HG03060 (cell line): ENCODE measurements around the gene TACR3.
"Not testable (repeated sequence)": the region's sequence is repeated elsewhere in the genome, so short reads cannot be mapped to it uniquely, and the experiment has no call there.

Source experiments
- ATAC-seq: cut with Tn5 transposase; IDR thresholded peaks from one replicate; pipeline ENCODE4 v1.9.1; 2021; ENCODE audit warnings: low read depth, moderate number of reproducible peaks; ENCODE audit not compliant: unreplicated experiment

Gene TACR3, protein sequence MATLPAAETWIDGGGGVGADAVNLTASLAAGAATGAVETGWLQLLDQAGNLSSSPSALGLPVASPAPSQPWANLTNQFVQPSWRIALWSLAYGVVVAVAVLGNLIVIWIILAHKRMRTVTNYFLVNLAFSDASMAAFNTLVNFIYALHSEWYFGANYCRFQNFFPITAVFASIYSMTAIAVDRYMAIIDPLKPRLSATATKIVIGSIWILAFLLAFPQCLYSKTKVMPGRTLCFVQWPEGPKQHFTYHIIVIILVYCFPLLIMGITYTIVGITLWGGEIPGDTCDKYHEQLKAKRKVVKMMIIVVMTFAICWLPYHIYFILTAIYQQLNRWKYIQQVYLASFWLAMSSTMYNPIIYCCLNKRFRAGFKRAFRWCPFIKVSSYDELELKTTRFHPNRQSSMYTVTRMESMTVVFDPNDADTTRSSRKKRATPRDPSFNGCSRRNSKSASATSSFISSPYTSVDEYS

DNA sequence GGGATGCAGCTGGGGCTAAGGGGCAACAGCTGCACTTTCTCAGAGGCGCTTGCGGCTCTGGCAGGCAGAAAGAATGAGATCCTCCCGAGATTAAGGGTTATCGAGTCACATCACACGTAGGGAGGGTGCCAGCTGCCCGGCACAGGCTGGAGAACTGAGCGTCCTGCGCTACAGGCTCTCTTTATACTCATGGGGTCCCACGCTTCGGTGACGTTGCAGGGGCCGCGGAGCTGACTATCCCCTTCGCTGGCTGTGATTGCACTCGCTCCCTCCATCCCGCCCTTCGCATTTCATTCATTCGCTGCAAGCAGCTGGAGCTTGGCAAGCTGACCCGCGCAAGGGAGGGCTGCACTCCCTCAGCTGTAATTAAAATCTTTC, at the start of gene TACR3:
TSS of gene TACR3 (minus strand) at position 156 of the 378 bp plus-strand sequence. CDS start 310 bp downstream, outside the sequence.
- no peak for ATAC-seq

DNA sequence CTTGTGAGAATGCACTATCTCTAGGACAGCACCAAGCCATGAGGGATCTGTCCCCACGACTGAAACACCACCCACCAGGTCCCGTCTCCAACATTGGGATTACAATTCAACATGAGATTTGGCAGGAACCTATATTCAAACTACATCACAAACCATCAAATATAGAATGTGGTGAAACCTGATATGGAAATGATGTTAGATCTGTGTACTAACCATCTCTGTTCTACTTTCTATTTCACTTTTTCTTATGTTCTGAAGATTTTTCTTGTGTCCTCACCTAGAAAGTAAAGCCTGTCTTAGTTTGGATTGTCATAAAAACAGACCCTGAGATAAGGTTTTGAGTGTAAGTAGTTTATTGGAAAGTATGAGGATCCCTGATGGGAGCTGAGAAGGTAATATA, 37.8 kb upstream of the TACR3 start:
- no peak for ATAC-seq

DNA sequence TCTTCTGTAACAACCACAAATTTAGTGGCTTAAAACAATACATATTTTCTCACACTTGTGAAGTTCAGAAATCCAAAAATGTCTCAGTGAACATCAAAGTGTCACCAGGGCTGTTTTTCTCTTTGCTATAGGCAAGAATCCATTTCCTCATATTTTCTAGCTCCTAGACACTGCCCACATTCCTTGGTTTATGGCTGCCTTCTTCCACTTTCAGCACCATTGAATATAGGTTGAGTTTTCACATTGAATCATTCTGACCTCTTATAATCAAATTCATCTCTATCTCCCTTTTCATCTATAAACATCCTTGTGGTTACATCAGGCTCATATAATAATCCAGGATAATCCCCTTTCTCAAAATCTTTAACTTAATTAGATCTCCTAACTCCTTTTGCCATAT, 37.0 kb upstream of the TACR3 start:
- ATAC-seq, result no peak

DNA sequence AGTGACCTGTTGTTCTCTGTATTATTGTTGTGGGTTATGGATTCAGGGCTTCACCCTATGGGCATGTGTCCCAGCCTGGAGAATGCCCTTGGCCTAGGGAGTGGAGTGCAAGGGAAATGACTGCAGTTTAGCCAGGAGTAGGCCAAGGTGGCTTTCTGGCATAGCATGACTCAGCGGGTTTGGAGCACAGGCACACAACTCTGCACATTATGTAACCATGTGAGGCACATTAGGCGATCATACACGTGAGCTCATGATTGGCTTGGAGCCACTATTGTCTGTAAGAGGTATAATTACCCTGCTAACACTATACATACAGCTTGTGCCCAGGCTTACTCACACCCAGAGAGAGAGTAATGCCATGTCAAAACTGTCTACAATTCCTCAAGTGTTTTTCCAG, 35.1 kb upstream of the TACR3 start:
- no peak for ATAC-seq

DNA sequence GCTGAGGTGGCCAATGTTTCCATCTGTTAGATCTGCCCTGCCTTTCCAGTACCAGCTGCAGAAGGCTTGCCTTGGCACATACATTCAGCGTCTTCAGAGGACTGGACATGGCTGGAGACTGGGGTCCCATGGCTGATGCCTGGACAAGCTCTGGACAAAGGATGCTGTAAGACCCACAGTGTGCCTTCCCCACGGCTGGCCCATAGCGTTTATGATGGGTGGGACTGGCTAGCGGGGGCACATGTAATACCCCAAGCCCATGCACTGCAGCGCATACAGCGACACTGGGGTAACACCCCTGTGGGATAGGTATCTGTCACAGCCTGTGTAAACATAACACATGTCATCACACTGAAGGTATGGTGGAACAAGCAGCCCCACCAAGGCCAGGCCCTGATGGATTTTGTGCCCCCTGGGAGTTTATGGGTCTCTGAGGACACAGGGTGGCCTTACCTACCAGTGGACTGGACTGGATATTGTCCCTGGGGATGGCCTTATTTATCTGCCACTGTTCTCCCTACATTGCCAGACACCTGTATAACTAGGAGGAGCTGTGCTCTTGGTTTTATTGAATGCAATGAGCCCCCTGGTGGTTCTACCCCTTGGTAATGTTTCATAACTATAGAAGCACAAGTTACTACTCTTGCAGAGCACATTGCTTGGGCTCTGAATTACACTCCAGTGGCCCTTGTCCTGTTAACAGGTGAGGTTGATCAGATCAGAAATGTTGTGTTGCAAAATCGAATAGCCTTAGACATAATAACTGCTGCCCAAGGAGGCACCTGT, 34.3 kb upstream of the TACR3 start:
- ATAC-seq, result no peak

DNA sequence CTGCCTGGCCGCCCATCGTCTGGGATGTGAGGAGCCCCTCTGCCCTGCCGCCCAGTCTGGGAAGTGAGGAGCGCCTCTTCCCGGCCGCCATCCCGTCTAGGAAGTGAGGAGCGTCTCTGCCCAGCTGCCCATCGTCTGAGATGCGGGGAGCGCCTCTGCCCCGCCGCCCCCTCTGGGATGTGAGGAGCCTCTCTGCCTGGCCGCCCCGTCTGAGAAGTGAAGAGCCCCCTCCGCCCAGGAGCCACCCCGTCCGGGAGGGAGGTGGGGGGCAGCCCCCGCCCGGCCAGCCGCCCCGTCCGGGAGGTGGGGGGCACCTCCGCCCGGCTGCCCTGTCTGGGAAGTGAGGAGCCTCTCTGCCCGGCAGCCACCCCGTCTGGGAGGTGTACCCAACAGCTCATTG, 3.4 kb upstream of the TACR3 start:
- ATAC-seq, result not testable (repeated sequence)

DNA sequence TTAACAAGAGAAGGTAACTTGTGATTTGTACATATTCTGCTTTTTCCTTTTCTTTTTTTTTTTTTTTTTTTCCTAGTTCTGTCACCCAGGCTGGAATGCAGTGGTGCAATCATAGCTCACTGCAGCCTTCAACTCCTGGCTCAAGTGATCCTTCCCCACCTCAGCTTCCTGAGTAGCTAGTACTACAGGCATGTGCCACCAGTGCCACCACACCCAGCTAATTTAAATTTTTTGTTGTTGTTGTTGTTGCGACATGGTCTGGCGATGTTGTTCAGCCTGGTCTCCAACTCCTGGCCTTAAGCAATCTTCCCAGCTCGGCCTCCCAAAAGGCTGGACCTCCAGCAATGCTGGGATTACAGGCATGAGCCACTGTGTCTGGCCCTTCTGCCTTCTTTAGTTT, 1.5 kb upstream of the TACR3 start:
- ATAC-seq, result no peak

DNA sequence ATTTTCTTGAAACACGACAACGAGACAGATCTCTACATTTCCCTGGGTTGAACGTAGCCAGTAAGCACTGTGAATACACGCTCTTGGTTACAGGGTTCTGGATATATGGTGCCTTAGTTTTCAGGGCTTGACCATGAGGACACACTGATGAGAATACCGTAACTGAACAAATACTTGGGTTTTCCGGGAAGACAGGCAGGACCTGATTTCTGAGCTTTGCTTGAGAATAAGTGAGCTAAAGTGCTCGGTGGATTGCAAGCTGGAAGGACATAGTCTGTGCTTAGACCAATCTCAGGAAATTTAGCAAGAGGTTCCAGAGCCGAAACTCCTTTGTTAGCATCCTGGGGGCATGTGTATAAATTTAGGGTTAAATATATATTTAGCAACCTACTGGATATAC, 876 bp upstream of the TACR3 start:
- no peak for ATAC-seq

DNA sequence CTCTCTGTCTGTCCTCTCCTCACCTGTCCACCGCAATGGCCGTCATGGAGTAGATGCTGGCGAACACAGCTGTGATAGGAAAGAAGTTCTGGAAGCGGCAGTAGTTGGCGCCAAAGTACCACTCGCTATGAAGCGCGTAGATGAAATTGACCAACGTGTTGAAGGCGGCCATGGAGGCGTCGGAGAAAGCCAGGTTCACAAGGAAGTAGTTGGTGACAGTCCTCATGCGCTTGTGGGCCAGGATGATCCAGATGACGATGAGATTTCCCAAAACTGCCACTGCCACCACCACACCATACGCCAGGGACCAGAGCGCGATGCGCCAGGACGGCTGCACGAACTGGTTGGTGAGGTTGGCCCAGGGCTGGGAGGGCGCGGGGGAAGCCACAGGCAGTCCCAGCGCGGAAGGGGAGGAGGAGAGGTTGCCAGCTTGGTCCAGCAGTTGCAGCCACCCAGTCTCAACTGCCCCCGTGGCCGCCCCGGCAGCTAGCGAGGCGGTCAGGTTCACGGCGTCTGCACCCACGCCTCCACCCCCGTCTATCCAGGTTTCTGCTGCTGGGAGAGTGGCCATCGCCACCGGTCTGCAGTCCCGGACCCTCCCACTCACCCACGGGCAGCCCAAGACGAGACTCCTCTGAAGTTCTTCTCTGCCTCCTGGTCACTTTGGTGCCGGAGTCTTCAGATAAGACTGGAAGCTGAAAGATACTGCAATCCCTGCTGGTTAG, 518 bp downstream of the TACR3 start:
- no peak for ATAC-seq

DNA sequence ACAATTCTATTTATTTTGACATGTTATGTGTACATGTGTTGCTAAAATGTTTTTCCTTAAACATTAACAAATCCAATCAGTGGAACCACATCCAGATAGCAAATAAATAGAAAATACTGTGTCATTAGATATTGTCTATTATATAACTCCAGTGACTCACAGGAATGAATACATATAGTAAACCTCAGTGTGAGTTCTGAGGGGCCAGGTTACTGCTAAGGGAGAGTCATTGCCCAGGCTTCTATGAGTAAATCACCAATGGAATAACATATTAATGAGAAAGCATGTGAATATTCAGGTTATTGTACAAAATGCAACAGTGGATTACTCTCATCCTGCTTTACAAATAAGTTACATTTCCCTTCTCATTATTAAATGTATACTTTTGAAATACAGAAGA, 27.2 kb downstream of the TACR3 start:
- no peak for ATAC-seq

DNA sequence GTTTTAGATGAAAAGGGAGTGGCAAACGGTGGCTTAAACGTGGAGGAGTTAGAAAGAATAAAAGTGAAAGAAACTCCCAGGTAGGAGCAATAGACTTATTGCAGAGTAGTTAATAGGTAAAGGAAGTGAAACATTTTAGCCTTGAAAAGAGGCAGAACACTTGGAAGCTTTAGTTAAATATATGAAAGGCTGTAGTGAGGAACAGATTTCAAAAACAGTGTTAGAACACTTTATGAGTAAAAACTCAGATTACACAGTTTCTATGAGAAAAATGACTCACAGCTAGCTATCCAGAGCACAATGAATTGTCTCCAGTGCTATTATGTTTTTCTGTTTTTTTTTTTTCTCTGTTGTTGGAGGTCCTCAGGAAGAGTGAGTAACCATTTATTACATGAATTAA, 45.8 kb downstream of the TACR3 start:
- ATAC-seq, result no peak

DNA sequence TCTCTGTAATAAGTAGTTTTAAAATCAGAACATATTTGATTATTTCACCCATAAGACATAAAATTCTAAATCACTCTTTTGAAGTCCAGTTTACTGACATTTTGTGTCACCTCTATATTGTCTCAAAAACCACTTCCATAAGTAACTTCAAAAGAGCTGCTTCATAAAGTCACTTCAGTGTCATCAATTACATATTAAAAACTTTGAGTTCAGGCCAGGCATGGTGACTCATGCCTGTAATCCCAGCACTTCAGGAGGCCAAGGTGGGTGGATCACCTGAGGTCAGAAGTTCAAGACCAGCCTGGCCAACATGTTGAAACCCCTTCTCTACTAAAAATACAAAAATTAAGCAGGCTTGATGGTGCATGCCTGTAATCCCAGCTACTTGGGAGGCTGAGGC, 53.0 kb downstream of the TACR3 start:
- not testable (repeated sequence) for ATAC-seq

DNA sequence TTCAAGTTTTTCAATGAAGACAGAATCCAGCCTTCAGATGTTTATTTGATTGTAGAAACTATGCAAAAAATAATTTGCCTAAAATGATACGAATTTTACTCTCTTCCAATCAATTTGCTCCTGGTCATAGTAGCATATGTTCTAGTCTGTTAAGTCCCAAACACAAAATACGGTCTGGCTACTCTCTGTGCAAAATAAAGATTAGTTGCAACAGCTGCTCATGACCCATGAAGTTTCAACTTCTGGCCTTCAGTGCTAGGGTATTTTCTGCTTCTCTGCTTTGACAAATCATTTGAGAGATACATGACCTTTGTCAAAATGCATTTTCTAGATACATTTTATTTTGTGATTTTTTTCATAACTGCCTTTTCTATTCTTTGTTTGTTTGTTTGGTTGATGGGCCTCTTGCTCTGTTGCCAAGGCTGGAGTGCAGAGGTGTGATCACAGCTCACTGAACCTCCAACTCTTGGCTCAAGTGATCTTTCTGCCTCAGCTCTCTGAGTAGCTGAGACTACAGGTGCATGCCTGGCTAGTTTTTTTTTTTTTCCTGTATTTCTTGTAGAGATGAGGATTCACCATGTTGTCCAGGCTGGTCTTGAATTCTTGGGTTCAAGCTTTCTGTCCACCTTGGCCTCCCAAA, 55.2 kb downstream of the TACR3 start:
- no peak for ATAC-seq

DNA sequence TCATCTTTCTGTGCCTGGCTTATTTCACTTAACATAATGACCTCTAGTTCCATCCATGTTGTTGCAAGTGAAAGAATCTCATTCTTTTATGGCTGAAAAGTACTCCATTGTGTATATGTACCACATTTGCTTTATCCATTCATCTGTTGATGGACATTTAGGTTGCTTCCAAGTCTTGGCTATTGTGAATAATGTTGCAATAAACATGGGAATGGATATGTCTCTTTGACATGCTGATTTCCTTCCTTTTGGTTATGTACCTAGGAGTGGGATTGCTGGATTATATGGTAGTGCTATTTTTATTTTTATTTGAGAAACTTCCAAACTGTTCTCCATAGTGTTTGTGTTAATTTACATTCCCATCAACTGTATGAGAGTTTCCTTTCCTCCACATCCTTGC, 71.2 kb downstream of the TACR3 start:
- ATAC-seq, result no peak

DNA sequence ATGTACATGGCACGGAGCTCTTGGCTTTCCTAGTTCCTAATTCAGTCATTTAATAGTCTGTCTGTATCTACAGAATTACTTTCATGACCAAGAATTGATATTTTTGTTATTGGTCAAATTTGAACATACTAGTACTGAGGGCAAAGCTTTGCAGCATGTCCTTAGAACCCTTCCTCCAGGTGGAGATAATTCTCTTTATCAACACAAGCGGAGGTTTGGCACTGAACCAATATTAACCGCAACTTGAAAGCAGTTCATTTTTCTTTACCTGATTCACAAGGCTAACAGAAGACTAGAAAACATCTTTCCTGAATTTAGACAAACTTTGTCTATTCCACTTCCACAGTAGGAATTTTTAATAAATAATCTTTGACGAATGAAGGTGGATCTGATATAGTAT, 73.8 kb downstream of the TACR3 start:
- no peak for ATAC-seq

DNA sequence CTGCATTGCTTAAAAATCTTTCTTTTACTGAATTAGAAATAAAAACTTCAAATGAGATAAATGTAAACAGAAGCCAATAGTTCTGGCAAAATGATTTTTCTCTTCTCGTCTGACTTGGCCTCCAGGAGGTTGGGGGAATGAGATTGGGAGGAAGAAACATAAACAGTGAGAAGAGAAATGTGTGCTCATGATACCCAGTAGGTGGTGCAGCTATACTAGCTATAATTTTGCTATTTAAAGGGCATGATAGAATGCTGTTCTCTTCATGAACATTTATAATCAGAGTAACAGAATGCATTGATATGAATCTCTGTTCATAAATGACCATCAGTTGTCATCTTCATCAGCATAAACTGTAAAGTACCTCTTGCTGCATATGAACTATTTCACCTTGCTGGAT, 85.5 kb downstream of the TACR3 start:
- no peak for ATAC-seq

DNA sequence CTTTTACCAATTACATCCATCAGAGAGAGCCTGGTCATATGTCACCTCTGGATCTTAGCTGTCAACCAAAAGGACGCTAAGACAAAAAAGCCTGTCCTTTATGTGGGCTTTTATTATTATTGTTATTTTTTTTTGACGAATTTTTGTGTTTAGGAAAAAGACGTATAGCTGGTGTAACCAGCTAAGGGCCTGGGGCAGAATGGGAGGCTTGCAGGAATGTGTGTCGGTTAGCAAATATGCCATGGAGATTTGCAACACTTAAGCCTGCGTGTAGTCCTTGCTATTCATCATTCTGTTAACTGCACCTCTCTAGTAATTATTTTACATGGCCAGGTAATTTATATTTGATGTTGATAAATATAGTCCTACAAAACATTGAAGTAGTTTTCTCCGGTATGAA, 93.5 kb downstream of the TACR3 start:
- ATAC-seq, result no peak

DNA sequence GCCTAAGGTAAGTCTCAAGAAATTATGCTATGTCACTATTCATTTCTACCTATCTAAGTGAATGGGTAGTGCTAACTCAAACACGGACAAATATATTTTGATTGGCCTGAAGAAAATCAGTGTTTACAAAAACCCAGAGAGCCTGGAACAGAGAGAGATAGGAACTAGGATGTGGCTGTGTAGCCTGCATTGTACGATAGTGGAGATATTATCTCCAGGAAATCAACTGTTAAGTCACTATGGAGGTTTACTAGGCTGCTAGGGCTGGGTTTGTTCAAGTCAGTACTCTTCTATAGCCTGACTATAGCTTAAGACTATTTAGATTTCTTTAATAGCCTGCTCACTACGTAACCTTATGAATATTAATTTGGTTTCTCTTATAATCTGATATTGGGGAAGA, 127.9 kb downstream of the TACR3 start:
- ATAC-seq, result no peak

DNA sequence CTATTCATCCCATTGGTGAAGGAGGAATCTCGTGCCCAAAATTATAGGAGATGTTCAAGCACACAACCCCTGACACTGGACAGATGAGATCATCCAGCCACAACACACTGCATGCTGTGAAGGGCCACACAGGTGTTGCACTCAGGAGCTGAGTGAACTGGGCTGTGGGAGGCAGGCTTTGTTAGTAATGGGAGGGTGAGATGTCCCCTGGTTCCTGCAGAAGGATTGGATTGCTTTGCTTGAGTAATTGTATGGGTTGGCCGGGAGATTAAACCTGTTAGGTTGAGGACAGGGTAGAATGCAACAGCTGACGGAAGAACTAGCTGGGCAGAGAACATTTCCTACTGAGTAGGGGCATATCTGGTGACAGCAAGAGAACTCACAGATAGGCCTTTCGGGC, 152.2 kb downstream of the TACR3 start:
- no peak for ATAC-seq

DNA sequence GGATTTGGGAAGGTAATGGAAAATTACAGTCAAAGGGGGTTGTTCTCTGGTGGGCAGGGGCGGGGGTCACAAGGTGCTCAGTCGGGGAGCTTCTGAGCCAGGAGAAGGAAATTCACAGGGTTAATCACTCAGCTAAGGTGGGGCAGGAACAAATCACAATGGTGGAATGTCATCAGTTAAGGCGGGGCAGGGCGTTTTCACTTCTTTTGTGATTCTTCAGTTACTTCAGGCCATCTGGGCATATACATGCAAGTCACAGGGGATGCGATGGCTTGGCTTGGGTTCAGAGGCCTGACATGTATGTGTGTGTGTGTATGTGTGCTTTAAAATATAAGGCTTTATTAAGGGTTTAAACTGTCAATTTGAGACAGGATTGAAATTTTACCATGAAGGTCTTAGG, 160.6 kb downstream of the TACR3 start:
- not testable (repeated sequence) for ATAC-seq
